Globus pallidus (tissue), 1 donor: ENCODE data around the gene TMEM250.

Experiments used
- DNase-seq: peaks from one replicate; pipeline ENCODE4 v3.0.0-alpha.2; 2015; ENCODE audit warnings: low spot score

Gene TMEM250

DNA sequence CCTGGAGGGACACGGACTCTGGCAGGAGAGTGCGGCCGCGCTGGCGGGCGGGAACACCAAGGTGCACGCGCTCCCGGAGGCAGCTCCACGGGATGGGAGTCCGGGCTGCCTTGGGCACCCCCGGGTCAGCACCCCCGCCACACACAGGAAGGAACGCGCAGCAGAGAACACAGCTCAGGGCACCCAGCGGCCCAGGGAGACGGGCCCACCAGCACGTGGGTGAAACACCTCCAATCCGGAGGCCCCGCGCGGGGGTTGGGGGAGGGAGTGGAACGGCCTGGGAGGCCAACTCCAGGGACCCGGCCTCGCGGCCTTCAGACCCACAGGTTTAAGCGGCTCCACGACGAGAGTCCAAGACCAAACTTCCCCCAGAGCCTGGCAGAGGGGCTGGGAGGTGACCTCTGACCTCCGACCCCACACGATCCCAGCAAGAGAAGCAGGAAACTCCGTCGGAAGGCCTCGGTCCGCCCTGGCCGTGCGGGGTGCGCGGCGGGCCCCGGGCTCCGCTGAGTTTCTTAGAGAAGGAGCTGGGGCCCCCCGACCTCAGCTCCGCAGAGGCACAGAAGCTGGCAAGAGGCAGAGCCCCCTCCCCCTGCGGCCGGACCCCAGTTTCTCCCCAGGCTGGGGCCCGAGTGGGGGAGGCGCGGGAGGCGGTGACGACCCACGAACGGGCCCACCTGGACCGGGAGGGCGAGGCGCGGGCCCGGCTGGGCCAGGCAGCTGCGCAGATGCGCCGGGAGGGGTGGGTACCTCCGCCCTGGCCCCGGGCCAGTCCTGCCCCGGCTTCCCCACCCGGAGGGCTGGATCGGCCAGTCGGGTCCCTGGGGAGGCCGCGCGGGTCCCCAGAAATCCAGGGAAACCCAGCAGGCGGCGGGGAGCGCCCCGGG, 24.4 kb downstream of the TMEM250 start:
- no peak for DNase-seq

- DNase-seq = no peak
These were observed 25.2 kb downstream of the TMEM250 start for GRCh38 chr9:136093346-136093986.

DNA sequence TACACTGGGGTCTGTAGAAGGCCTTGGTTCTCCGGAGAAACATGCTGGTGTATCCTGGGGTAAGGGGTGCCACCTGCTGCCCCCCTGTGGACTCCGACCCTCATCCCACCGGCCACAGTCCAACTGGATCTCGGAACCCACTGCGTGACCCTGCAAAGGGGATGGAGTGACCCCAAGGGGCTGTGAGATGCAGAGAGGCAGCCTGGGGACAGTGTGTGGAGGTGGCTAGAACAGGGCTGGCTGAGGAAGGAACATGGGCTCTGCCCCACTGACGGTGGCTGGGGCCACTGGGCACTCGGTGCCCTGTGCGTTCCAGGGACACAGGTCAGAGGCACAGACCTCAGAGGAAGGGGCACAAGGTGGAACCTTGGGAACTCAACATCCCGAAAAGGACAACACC, 25.9 kb downstream of the TMEM250 start:
- no peak for DNase-seq

DNA sequence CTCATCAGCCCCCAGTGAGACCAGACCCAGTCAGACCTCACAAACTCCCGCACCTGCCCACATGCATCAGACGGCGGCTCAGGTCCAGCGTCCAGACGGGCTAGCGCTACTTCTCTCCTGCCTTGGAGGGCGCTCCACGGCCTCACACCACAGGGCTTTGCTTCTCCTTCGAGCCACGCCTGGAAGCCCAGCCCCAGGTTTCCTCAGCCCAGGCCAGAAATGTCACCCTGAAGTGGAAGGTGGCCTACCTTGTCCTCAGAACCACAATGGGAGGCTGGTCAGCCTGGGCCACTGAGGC, 26.4 kb downstream of the TMEM250 start:
- DNase-seq = no peak

GRCh38 chr9:136091582-136092352, 26.9 kb downstream of the TMEM250 start:
- no peak for DNase-seq

- DNase-seq = no peak
These were observed 27.7 kb downstream of the TMEM250 start for GRCh38 chr9:136090768-136091581.

GRCh38 chr9:136090056-136090735, 28.5 kb downstream of the TMEM250 start:
- no peak for DNase-seq

DNA sequence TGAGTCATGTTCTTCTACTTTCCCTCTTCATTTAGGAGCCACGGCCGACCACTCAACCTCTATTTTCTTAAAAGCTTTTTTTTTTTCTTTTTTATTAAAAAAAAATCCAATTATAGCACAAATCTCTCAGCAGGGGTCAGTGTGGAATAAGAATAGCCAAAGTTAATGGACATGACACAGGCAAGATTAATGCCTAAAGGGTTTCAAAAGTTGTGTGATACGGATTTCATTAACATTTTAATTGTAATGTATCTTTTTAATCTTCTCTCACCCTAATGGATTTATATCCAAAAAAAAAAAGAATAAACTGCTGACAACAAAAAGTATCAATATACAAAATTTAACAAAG, 29.0 kb downstream of the TMEM250 start:
- DNase-seq = no peak

GRCh38 chr9:136088939-136089696, 29.6 kb downstream of the TMEM250 start:
- DNase-seq = no peak

- no peak for DNase-seq
These were observed 30.2 kb downstream of the TMEM250 start for GRCh38 chr9:136088481-136088938.

- no peak for DNase-seq
These were observed 30.8 kb downstream of the TMEM250 start for GRCh38 chr9:136087741-136088480.

GRCh38 chr9:136086951-136087740, 31.5 kb downstream of the TMEM250 start:
- DNase-seq = no peak

DNA sequence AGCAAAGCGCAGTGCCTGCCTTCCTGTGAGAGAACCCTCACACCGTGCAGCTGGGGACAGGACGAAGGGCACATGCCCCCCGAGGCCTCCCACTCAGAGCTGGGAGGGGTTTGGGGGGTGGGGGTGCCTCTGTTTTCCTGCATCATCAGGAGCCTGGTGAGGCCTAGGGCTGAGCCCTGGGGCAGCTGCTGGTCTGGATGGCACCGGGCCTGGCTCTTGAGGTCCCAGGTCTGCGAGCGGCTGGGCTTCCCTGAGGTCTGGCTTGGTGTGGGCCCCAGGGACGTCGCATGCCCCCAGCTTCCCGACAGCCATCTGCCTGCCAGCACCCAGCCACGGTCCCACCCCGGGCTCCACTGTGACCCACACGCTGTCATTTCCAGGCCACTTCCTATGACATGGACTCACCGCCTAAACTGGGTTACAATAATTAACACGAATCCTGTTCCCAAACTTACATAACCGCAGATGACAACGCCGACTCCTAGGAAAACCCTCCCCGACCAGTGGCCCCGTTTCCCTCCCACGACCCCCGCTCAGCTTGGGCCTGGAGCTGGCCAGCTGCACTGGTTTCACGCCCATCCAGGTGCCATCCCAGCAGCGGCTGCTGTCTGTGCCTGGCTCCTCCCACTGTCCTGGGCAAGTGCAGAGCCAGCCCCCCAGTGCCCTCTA, 32.3 kb downstream of the TMEM250 start:
- DNase-seq = no peak

DNA sequence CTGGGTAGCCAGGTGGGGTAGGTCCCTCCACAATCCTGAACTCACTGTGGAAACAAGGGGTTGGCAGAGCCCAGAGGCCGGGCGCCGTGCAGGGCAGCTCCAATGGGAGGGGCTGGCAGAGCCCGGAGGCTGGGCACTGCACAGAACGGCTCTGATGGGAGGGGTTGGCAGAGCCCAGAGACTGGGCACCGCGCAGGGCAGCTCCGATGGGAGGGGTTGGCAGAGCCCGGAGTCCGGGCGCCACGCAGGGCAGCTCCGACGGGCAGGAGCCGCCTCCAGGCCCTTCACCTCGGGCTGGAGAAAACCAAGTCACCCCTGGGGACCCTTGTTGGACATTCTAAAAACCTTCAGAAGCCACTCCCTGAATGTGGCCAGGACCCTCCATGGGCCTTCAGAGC, 32.9 kb downstream of the TMEM250 start:
- peak; percentile 95 for DNase-seq

GRCh38 chr9:136084063-136084944, 34.4 kb downstream of the TMEM250 start:
- DNase-seq = no peak

- no peak for DNase-seq
These were observed 35.1 kb downstream of the TMEM250 start for GRCh38 chr9:136083558-136084062.
